VCaP (cell line): ENCODE results near the gene CFAP77.

Source experiments
- H3K27ac ChIP-seq: fragments of 450-650 bp; 2 replicates; pipeline ENCODE4 v1.5.1; 2017
- TF ChIP-seq, protein P1 (sequence below): fragments of 450-650 bp; conservative IDR thresholded peaks from 2 replicates; pipeline ENCODE4 v1.5.1; 2017; ENCODE audit warnings: mild to moderate bottlenecking, moderate library complexity

Gene CFAP77

DNA sequence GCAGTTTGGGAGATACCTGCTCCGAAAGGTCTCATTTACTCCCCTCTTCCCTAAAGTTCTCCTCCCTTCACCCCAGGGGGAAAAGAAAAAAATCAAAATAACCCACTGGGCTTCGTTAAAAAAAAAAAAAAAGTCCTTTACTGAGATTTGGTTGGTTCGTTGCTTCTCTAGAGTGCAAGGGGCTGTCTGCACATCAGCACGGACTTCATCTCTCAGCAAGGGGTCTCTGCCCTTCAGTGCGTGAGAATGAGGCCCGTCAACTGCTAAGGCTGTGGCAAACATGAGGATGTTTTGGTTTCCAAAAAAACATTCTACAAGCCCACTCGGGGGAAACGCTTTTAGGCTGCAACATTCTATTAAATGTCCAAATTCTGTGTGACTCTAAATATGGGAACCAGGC is 182.4 kb downstream of the CFAP77 start:
- H3K27ac ChIP-seq = no peak overlapping the region
- TF ChIP-seq, protein P1, sequence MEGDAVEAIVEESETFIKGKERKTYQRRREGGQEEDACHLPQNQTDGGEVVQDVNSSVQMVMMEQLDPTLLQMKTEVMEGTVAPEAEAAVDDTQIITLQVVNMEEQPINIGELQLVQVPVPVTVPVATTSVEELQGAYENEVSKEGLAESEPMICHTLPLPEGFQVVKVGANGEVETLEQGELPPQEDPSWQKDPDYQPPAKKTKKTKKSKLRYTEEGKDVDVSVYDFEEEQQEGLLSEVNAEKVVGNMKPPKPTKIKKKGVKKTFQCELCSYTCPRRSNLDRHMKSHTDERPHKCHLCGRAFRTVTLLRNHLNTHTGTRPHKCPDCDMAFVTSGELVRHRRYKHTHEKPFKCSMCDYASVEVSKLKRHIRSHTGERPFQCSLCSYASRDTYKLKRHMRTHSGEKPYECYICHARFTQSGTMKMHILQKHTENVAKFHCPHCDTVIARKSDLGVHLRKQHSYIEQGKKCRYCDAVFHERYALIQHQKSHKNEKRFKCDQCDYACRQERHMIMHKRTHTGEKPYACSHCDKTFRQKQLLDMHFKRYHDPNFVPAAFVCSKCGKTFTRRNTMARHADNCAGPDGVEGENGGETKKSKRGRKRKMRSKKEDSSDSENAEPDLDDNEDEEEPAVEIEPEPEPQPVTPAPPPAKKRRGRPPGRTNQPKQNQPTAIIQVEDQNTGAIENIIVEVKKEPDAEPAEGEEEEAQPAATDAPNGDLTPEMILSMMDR = no peak

DNA sequence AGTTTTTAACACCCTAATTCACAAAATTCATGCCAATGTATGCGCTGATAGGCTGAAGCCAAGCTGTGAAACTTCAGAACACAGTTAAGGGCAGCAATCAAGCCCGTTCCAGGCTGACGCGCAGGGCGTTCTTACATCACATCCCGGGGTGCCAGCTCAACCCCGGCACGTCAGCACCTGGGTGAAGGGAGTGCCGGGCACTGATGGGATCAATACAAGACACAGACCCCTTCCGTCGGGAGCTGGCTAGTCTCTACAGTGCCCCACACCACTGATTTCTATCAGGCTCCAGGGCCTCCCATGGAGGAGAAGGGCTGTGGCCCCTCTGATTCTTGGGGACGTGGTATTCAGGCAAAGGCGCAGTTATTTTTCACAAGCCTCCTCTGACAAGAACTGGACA is 184.4 kb downstream of the CFAP77 start:
- TF ChIP-seq, protein P1 = no peak
- no peak overlapping the region for H3K27ac ChIP-seq

DNA sequence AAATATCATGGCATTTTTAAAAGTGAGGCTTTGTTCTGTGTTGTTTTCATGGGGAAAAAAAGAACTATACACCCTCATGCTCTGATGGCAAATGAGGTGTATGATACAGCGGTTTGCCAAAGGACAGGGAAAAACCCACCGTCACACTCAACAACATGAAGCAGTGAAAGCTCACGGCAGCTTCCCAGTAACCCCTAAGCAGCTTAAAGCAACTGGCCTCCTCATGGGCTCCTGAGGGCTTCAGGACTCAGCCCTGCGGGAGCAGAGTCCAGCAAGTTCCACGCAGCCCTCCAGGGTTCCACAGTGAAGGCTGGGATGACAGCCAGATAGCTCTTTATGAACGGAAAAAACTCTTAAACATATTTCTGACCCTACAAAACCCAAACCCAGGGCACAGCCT is 185.3 kb downstream of the CFAP77 start:
- TF ChIP-seq, protein P1 = no peak
- H3K27ac ChIP-seq = no peak overlapping the region

DNA sequence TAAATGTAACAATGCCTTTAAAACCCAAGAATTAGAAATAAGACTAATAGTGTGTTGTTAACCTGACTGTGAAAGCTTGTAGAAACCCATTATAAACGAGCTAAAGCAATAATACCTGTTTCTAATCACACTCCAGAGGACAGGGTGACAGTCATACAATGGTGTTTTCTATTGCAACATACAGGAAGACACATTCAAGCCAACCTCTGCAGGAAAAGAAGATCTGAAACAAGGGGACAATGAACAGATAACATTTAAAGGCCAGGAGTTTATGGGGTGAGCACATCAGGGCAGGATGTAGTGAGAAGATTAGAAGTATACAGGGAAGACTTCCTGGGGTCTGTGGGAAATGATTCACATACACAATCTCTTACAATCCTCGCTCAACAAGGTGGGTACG is 186.2 kb downstream of the CFAP77 start:
- no peak overlapping the region for H3K27ac ChIP-seq
- TF ChIP-seq, protein P1 = no peak

DNA sequence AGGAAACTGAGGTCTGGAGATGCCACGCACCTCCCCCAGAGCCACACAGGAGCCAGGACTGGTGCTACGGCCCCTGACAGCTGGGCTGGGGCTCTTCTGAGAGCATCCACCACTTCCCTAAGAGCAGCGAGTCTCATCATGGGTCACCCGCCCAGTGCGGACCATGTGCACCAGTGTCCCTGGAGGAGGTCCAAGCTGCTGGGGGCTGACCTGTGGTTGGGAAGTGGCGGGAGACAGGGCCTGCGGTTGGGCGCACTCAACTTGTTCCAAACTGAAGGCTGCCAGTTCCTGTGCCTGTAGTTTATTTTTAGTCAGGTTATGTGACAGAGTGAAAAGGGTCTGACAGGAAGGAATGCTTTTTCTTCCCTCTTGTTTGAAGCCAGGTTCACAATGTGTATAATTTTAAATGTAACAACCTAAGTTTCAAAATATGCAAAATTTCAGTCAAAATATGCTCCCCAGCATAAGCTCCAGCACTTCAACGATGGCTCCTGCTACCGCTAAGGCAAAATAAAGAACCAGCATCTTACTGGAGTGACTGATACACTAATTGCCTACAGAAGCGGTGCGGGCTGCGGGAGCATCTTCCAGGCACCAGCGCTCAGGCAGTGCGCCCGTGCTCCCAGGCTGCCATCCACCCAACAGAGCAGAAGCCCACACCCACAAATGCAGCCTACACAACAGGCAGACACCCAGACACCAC is 187.2 kb downstream of the CFAP77 start:
- no peak overlapping the region for H3K27ac ChIP-seq
- TF ChIP-seq, protein P1 = no peak

DNA sequence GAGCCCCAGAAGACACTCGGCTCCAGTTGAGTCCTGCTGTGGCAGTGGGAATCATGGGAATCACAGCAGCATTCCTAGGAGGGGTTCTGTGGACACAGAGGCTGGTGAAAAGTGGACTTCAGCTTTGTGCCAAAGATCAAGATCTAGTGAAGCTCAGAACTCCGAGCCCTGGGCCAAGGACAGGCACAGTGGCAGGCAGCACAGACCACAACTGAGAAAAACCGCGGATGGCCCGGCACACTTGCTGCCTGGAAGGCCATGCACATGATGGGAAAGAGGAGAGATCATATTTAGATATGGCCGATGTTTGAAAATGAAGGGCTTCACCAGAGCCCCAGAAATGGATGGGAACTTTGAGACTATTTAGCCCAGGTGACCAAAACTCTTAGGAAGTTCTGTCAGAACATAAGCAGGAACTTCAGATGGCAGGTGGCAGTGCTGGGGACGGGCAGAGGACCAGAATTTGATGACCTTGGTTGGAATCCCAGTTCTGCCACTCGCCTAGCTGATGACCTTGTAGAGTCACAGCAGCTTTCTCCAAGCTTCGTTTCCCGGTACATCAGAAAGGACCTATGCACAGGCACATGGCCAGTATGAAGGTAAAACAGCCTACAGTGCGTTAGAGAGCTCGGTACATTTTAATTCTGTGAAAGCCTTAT is 190.4 kb downstream of the CFAP77 start:
- TF ChIP-seq, protein P1 = no peak
- H3K27ac ChIP-seq = no peak overlapping the region

DNA sequence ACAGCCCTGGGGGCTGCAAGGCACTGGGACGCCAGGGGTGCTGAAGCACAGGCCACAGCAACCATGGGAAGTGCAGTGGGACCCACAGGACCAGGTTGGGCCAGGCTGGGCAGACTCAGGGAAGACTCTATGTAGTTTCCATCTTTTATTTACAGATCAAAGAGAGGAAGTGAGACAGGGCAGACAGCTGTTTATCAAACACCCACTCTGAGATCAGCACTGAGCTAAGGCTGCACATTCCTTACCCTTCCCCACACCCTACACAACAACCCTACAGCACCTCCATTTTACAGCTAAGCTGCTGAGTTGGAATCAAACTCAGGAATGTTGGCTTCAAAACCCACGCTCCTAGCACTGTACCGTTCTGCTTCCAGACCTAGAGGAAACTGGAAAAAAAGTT is 192.2 kb downstream of the CFAP77 start:
- TF ChIP-seq, protein P1 = no peak
- H3K27ac ChIP-seq = no peak overlapping the region
